Measurements from ENCODE around the gene SLC6A19.

GRCh38 chr5:1209489-1209852, 8.1 kb downstream of the SLC6A19 start:
- TF ChIP-seq CTCF (IDR thresholded peaks at IDR 0.05; ENCODE audit: low read depth, low read length) (no peak), EZH2phosphoT487 (IDR thresholded peaks at IDR 0.05; ENCODE audit: low read depth) (no peak)

All from OCI-LY3 (cell line).